Hepatocyte (in vitro differentiated cells): Measurements from ENCODE around the gene NUDT11. TPM values are rescaled to one million over a fixed set of nuclear protein-coding genes. Genes with fewer than 3 reads are reported as not detected.

Experiments used
- DNase-seq: peaks from one replicate; pipeline ENCODE4 v3.0.0-alpha.2; 2016; ENCODE audit warnings: low spot score
- H2AFZ ChIP-seq: fragments of 200-600 bp; sonication (generic); 2 replicates; pipeline ENCODE4 v1.6.0; 2016; ENCODE audit warnings: antibody characterized with exemption, mild to moderate bottlenecking
- H3K27ac ChIP-seq: fragments of 200-600 bp; sonication (generic); 2 replicates; pipeline ENCODE4 v1.5.1; 2016; ENCODE audit warnings: mild to moderate bottlenecking
- H3K27me3 ChIP-seq: fragments of 200-600 bp; sonication (generic); 2 replicates; pipeline ENCODE4 v1.6.1; 2016
- H3K36me3 ChIP-seq: fragments of 200-600 bp; sonication (generic); replicated peaks from 2 replicates; pipeline ENCODE4 v1.5.1; 2016; ENCODE audit warnings: low read depth; ENCODE audit not compliant: insufficient read depth
- H3K4me1 ChIP-seq: fragments of 200-600 bp; sonication (generic); 2 replicates; pipeline ENCODE4 v1.5.1; 2016; ENCODE audit warnings: mild to moderate bottlenecking, moderate library complexity; ENCODE audit not compliant: insufficient read depth
- H3K4me2 ChIP-seq: fragments of 200-600 bp; sonication (generic); 2 replicates; pipeline ENCODE4 v1.6.0; 2016
- H3K4me3 ChIP-seq: fragments of 200-600 bp; sonication (generic); 2 replicates; pipeline ENCODE4 v1.5.1; 2016; ENCODE audit warnings: mild to moderate bottlenecking
- H3K79me2 ChIP-seq: fragments of 200-600 bp; sonication (generic); 2 replicates; pipeline ENCODE4 v1.6.0; 2017; ENCODE audit warnings: mild to moderate bottlenecking
- H3K9me2 ChIP-seq: fragments of 200-600 bp; sonication (generic); replicated peaks from 2 replicates; pipeline ENCODE4 v1.6.0; 2017; ENCODE audit warnings: mild to moderate bottlenecking; ENCODE audit not compliant: insufficient read depth
- H3K9me3 ChIP-seq: fragments of 200-600 bp; sonication (generic); 2 replicates; pipeline ENCODE4 v1.5.1; 2016; ENCODE audit warnings: low read depth, mild to moderate bottlenecking
- H4K20me1 ChIP-seq: fragments of 200-600 bp; sonication (generic); 2 replicates; pipeline ENCODE4 v1.6.0; 2016; ENCODE audit warnings: mild to moderate bottlenecking; ENCODE audit not compliant: insufficient read depth, poor library complexity, severe bottlenecking
- CTCF ChIP-seq: fragments of 200-600 bp; sonication (generic); IDR thresholded peaks from 2 replicates; pipeline ENCODE4 v1.5.1; 2016; ENCODE audit warnings: antibody characterized with exemption, mild to moderate bottlenecking; ENCODE audit not compliant: poor library complexity
- EZH2 ChIP-seq: fragments of 200-600 bp; sonication (generic); IDR thresholded peaks from 2 replicates; pipeline ENCODE4 v1.6.1; 2016; ENCODE audit warnings: antibody characterized with exemption, mild to moderate bottlenecking, borderline replicate concordance
- EZH2phosphoT487 ChIP-seq: fragments of 200-600 bp; sonication (generic); IDR thresholded peaks from one replicate; pipeline ENCODE4 v1.6.1; 2018; ENCODE audit warnings: antibody characterized with exemption, mild to moderate bottlenecking, low read depth, moderate library complexity; ENCODE audit not compliant: unreplicated experiment, severe bottlenecking
- WGBS: methylation state at CpG from one replicate; pipeline ENCODE4 v1.1.6; 2016; ENCODE audit warnings: low lambda C conversion rate; ENCODE audit errors: missing lambda C conversion rate; 5-methylcytosine and 5-hydroxymethylcytosine counted together
- polyA plus RNA-seq: library from polyadenylated mRNA; unstranded; fragments of >200 nt; fragmentation: Nextera tagmentation; extraction: Ambion mirVana; gene quantifications from 2 replicates; pipeline ENCODE4 v1.2.1, GENCODE V29; 2016
- total RNA-seq: library from RNA; depleted of rRNA; stranded (reverse); fragments of >200 nt; gene quantifications from 2 replicates; pipeline ENCODE4 v1.2.3, GENCODE V29; 2014

Gene NUDT11
- total and polyA plus RNA-seq, 2 experiments from 2014 or later, result 4.6 to 8.3 TPM

DNA sequence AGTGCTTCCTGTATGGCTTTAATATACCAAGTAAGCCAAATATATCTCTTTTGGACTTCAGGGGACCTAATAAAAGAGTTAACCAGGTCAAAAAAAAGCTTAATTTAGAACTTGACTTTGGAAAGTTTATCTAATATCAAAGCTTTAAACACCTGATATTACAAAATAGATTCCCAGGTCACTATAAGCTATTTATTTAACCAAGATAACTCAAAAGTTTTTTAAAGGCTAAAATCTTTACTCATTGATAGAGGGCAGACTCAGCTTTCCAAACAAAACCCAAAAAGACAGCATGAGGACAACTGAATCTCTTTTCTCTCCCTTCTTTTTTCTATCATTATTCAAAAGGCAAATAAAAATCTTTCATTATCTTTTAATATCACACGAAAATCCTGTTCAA, 19.5 kb downstream of the NUDT11 start:
- no peaks in the 10 kb centered on the region for H3K4me1 ChIP-seq
- no peaks in the 10 kb centered on the region for H3K36me3 ChIP-seq
- no peaks in the 10 kb centered on the region for H3K9me3 ChIP-seq
- no peaks in the 10 kb centered on the region for H3K27me3 ChIP-seq
- no peaks in the 10 kb centered on the region for H3K79me2 ChIP-seq
- WGBS, result 24% methylated on average over 1 of the region's 1 CpG
- no peak overlapping the region for H3K27ac ChIP-seq
- H4K20me1 ChIP-seq, result no peaks in the 10 kb centered on the region
- no peaks in the 10 kb centered on the region for H3K9me2 ChIP-seq
- H3K4me3 ChIP-seq, result no peak overlapping the region
- no peak for DNase-seq
- TF ChIP-seq EZH2 (no peak), CTCF (no peak), EZH2phosphoT487 (no peak)
- H3K4me2 ChIP-seq, result no peak overlapping the region
- no peak overlapping the region for H2AFZ ChIP-seq

DNA sequence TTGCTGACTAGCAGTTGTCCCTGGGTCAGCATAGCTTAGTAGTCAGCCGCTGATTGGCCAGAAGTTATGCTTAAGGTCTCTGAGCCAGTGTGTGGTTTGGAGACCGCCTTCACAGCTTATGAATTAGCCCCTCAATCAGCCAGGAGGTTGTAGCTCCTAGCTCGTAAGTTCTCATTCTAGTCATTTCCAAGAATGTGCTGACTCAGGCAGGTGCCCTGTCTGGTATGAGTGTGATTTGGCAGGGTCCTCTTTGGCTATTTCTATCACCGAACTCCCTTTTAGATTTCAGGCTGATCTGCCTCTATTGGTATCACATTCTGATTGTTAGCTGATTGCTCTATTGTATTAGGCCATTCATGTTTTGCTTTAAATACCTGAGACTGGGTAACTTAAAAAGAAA, 33.1 kb downstream of the NUDT11 start:
- H3K4me3 ChIP-seq, result no peak overlapping the region
- H3K79me2 ChIP-seq, result no peaks in the 10 kb centered on the region
- DNase-seq, result no peak
- no peak overlapping the region for H2AFZ ChIP-seq
- 77% methylated on average over 4 of the region's 4 CpGs for WGBS
- H3K9me3 ChIP-seq, result no peaks in the 10 kb centered on the region
- no peaks in the 10 kb centered on the region for H3K4me1 ChIP-seq
- H3K4me2 ChIP-seq, result no peak overlapping the region
- no peaks in the 10 kb centered on the region for H3K27me3 ChIP-seq
- H4K20me1 ChIP-seq, result no peaks in the 10 kb centered on the region
- no peaks in the 10 kb centered on the region for H3K36me3 ChIP-seq
- H3K27ac ChIP-seq, result no peak overlapping the region
- H3K9me2 ChIP-seq, result no peaks in the 10 kb centered on the region
- TF ChIP-seq EZH2, result no peak
- TF ChIP-seq CTCF, result no peak
- TF ChIP-seq EZH2phosphoT487, result no peak

GRCh38 chrX:51461053-51462044, 35.0 kb downstream of the NUDT11 start:
- Histone ChIP-seq H3K4me1 (no peaks in the 10 kb centered on the region), H3K27me3 (no peaks in the 10 kb centered on the region), H3K4me2 (no peak overlapping the region), H3K4me3 (no peak overlapping the region), H3K36me3 (no peaks in the 10 kb centered on the region), H3K27ac (no peak overlapping the region), H3K79me2 (no peaks in the 10 kb centered on the region), H3K9me3 (no peaks in the 10 kb centered on the region), H3K9me2 (no peaks in the 10 kb centered on the region), H2AFZ (no peak overlapping the region), H4K20me1 (no peaks in the 10 kb centered on the region)
- peak; percentile 73 for TF ChIP-seq CTCF
- TF ChIP-seq EZH2, result no peak
- peak; percentile 55 for DNase-seq
- 47% methylated on average over 15 of the region's 15 CpGs for WGBS
